ENCODE measurements around the gene TUBB3.
A peak's percentile ranks its signal among the peaks of the same experiment; 100 is the strongest.
"Not testable (repeated sequence)": the region's sequence is repeated elsewhere in the genome, so short reads cannot be mapped to it uniquely, and the experiment has no call there.

TUBB3 gene

DNA sequence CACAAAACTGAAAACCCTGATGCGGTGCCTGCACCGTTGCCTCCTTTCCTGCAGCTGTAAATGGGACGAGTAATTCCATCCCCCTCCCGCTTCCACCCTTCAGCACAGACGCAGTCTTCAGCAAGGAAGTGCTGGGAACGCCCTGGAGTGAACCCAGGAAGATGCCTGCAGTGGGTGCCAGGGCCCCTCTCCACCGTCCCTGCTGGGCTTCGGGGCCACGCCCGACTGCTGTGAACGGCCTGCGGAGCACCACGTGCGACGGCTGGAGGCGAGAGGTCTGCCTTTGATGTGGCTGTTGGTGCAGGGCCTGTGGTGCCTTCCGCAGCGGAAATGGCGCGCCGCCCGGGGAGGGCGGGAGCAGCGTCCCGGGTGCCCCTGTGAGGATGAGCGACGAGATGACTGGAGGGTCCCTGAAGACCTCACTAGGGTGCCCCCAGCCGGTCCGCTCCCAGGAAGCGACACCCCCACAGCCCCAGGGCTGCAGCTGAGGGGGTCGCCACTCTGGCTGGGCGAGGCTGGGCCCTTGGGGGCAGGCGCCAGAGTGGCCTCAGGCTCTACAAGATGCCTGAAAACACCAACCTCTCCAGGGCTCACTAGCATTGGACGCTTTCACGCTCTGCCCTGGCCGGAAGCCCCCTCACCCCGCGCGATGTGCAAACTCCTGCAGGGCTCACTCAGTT, 5.2 kb upstream of the TUBB3 start:
- peak in 37 of 56 donors; percentile 6 to 72 (median 35) for DNase-seq

DNA sequence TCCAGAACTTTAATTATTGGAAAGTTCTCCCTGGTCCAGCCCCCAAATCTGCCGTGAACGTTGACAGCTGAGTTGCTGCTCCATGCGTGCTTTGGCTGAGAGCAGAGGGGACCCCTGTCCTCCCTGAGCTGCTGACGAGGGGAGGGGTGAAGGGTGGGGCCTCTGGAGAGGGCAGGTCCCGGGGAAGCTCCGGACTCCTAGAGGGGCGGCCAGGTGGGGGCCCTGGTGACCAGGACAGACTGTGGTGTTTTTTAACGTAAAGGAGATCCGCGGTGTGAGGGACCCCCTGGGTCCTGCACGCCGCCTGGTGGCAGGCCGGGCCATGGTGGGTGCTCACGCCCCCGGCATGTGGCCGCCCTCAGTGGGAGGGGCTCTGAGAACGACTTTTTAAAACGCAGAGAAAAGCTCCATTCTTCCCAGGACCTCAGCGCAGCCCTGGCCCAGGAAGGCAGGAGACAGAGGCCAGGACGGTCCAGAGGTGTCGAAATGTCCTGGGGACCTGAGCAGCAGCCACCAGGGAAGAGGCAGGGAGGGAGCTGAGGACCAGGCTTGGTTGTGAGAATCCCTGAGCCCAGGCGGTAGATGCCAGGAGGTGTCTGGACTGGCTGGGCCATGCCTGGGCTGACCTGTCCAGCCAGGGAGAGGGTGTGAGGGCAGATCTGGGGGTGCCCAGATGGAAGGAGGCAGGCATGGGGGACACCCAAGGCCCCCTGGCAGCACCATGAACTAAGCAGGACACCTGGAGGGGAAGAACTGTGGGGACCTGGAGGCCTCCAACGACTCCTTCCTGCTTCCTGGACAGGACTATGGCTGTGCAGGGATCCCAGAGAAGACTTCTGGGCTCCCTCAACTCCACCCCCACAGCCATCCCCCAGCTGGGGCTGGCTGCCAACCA, 4.4 kb upstream of the TUBB3 start, which contains the start of gene MC1R:
Gene MC1R, plus strand, starts transcription at position 410 of the 895 bp plus-strand sequence. Its CDS starts 397 bp downstream, at position 807.
- peak in 1 of 56 donors; percentile 50 for DNase-seq

DNA sequence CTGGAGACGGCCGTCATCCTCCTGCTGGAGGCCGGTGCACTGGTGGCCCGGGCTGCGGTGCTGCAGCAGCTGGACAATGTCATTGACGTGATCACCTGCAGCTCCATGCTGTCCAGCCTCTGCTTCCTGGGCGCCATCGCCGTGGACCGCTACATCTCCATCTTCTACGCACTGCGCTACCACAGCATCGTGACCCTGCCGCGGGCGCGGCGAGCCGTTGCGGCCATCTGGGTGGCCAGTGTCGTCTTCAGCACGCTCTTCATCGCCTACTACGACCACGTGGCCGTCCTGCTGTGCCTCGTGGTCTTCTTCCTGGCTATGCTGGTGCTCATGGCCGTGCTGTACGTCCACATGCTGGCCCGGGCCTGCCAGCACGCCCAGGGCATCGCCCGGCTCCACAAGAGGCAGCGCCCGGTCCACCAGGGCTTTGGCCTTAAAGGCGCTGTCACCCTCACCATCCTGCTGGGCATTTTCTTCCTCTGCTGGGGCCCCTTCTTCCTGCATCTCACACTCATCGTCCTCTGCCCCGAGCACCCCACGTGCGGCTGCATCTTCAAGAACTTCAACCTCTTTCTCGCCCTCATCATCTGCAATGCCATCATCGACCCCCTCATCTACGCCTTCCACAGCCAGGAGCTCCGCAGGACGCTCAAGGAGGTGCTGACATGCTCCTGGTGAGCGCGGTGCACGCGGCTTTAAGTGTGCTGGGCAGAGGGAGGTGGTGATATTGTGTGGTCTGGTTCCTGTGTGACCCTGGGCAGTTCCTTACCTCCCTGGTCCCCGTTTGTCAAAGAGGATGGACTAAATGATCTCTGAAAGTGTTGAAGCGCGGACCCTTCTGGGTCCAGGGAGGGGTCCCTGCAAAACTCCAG, 3.4 kb upstream of the TUBB3 start:
- DNase-seq: no peak

DNA sequence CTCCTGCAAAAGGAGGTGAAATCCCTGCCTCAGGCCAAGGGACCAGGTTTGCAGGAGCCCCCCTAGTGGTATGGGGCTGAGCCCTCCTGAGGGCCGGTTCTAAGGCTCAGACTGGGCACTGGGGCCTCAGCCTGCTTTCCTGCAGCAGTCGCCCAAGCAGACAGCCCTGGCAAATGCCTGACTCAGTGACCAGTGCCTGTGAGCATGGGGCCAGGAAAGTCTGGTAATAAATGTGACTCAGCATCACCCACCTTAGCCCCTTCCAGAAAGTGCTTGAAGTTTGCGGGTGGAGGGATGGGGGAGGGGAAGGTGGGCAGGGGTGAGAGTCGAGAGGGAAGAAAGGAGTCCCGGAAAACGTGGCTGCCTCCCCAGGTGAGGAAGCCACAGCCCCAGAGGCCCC, 2.4 kb upstream of the TUBB3 start:
- DNase-seq: no peak

DNA sequence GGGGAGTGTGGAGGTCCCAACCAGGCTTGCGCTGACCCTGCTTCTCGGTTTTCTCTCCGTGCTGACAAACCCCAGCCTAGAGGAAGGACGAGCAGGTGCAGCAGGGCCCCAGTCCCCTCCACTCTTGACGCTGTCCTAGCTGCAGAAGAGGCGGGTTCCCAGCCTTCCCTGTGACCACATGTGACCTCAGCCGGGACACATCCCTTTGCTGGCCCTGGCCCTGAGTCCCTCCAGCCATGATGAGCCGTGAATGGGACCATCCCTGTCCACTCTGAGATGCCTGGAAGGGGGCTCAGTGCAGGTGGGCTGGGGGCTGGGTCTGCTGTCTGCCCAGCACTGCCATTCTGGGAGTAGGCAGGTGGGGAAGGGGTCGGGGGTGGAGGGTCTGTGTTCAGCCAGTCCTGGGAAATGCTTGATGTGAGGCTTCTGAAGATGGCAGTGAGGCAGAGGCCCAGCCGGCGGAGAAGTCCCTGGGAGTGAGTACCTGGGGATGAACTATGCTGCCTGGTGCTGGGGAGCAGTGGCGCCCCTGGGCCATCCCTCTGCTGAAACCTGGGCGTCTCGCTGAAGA, 1.9 kb upstream of the TUBB3 start:
- no peak for DNase-seq

DNA sequence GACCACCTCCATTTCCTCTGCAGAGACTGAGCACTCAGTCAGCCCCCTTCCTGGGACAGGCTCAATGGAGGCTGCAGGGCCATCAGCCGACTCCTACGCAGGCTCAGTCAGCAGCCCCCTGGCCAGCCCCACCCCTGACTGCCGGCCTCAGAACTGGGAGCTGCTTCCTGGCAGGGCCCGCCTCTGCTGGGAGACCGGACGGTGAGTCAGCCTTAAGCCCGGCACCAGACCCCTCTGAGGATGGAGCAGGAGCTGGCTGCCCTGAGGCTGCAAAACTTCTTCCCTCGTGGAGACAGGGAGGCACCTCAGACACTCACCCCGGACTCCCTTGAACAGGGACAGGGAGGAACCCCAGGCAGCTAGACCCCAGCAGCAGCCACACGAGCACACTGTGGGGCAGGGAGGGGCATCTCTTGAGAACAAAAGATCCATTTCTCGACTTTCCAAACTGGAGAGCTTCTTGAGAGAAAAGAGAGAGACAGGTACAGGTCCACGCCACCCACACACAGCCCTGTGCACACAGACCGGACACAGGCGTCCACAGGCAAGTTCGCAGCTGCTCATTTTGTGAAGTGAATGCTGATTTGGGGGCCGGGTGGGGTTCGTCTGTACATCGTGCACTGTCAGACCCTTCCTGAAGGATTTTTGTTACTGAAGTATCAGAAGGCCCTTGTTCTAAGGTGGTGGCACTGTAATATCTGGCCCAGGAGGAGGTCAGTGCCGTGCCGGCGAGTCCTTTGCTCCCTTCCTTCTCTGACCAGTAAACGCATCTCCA, 1.3 kb upstream of the TUBB3 start:
- DNase-seq: peak in 8 of 56 donors; percentile 8 to 61 (median 32)

DNA sequence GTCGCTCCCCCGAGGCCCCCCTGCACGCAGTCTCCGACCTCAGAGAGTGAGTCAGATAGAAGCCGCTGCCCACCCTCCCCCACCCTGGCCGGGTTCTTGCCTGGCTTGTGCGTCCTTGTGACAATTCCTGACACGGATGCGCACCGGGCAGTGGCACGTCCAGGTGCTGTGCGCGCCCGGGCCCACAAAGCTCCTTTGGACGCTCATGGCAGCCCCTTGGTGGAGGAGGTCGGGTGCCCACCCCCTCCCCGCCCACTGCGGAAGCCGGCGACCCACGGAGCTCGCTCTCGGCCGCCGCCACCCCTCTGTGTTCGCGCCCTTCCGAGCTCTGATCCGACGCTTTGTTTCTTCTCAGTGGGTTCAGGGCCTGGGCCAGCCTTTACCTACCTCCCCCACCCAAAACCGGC, 662 bp upstream of the TUBB3 start:
- DNase-seq: peak in 25 of 56 donors; percentile 6 to 87 (median 28)

DNA sequence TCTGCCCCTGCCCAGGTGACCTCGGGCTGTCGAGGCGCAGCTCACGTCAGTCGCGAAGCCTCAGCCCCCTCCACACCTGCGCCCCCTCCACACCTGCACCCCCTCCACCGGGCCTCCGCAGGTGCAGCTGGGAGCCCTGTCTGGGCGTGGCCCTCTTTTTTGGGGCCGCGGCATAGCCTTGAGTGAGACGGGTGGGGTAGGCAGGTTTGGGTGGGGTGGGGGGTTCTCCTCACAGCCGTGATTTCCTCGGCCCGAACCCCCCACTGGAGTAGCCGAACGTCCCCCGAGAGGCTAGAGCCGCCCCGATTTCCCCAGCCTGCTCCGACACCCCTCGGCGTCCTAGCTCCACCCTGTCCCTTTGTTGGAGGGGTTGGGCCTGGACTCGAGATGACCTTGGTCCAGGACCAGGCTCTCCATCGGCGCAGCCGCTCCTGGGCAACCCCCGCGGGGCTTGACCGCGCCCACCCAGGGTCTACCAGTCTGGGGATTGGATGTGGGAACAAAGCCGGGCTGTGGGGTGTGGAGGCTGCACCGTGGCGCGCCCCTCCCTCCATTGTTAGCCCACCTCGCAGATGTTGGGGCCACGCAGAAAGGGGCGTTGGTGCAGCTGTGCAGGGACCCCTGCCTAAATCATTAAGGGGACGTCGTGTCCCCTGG, 626 bp downstream of the TUBB3 start:
- DNase-seq: peak in 5 of 56 donors; percentile 30 to 67 (median 48)

DNA sequence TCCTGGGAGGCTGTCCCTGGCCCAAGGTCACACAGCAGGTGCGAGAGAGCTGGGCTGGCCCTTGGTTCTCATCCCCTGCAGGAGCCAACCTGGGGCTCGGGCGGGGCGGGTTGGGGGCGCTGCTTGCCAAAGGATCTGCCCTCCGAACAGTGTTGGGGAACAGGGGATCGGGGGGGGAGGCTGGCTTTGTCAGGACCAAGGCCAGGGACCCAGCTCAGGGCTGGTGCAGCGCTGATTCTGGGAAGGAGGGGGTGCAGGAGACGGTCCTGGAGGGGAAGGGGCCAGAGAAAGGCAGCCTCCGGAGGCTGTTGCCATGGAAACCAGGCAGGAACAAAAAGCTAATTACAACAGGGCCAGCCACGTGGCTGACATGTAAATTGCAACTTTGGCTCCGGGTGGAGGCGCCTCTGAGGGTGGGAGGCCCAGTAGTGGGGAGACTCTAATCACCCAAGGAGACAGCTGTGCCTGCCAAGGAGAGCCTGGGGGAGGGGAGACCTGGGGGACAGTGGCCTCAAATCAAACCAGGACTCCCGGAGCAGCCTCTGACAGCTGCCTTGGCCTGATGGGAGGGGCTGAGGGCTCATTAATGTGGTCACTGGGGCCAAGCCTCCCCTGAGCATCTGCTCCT, 1.3 kb downstream of the TUBB3 start:
- DNase-seq: peak in 36 of 56 donors; percentile 15 to 80 (median 40)

DNA sequence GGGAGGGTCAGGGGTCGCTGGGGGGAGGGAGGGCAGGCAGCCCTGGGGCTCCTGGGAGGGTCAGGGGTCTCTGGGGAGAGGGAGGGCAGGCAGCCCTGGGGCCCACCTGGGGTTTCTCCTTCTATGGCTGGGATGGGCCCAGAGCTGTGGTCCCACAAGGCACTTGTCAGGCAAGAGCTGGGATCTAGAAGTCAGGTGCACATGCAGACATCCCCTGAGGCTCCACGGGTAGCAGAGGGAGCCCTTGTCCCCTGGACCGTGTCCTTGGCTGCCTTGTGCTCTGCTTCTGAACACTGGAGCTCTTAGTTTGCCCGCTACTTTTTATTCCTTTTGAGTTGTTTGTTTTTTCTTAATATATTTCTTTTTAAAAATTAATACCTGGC, 1.8 kb downstream of the TUBB3 start:
- DNase-seq: no peak

DNA sequence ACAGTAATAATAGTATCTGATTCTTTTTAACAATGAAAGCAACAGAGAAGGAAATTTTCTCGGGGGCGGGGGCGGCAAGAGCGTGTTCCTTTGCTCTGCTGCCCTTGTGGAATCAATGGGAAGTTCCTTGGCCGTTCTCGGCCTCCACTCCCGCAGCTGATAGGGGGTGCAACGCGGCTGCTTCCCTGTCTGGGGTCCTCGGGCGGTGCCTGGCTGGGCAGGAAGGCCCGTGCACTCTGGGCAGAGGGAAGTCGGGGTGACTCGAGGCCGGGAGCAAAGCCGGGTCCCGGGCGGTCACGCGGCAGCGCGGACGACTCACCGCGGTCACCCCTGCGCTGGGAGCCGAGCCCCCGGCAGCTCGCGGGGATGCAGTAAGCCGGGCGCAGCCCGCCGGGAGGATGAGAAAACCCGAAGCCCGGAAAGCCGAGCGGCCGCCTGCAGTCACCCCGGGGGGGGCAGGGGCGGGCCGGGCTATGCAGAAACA, 2.5 kb downstream of the TUBB3 start:
- peak in 3 of 56 donors; percentile 48 to 59 (median 58) for DNase-seq

DNA sequence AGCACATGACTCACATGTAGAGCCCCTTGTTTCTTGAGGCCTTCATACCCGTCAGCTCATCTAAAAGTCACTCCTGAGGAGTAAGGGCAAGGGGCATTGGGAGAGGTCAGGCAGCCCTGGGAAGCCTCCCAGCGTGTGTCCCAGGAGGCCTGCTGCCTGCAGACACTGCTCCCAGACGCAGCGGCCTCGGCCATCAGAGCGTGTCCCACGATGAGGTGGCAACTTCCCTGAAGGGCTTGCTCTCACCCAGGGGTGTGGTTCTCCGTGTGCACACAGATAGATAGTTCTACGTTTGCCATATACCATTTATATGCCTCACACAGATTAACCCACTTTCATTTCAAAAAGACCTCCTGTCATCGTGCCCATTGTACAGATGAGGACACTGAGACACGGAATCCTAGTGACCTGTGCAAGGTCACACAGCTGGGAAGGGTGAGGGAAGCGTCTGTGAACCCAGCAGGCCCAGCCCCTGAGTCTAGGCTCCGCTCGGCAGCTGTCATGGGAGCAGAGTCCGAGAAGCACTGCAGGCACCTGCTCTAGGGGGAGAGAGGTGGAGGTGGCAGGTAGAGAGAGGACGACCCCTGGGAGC, 8.3 kb downstream of the TUBB3 start:
- DNase-seq: no peak

DNA sequence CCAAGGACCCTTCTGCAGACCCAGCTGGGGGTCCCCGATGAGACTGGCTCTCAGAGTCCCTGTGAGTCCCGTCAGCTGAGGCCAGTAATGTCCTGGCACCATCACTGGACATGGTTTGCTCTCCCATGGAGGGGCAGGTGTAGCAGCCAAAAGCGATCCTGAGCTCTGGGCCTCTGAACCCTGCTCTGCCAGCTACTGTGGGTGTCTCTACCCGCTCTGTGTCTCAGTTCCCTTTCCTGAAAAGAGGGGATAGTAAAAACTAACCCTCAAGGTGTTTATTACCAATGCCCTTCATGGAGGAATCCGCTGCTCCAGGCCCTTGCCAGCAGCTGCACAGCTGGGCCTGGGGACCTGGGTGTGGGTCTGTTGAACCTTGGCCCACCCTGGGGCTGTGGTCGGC, 8.8 kb downstream of the TUBB3 start:
- no peak for DNase-seq

DNA sequence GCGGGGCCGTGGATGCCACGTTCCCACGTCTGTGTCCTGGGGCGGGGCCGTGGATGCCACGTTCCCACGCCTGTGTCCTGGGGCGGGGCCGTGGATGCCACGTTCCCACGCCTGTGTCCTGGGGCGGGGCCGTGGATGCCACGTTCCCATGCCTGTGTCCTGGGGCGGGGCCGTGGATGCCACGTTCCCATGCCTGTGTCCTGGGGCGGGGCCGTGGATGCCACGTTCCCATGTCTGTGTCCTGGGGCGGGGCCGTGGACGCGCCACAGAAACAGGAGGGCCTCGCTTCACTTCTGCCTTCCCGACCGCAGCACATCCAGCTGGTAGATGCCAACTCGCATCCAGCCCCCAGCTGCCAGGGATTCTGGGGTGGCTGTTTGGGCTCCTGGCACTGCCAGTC, 10.9 kb downstream of the TUBB3 start:
- DNase-seq: not testable (repeated sequence)

DNA sequence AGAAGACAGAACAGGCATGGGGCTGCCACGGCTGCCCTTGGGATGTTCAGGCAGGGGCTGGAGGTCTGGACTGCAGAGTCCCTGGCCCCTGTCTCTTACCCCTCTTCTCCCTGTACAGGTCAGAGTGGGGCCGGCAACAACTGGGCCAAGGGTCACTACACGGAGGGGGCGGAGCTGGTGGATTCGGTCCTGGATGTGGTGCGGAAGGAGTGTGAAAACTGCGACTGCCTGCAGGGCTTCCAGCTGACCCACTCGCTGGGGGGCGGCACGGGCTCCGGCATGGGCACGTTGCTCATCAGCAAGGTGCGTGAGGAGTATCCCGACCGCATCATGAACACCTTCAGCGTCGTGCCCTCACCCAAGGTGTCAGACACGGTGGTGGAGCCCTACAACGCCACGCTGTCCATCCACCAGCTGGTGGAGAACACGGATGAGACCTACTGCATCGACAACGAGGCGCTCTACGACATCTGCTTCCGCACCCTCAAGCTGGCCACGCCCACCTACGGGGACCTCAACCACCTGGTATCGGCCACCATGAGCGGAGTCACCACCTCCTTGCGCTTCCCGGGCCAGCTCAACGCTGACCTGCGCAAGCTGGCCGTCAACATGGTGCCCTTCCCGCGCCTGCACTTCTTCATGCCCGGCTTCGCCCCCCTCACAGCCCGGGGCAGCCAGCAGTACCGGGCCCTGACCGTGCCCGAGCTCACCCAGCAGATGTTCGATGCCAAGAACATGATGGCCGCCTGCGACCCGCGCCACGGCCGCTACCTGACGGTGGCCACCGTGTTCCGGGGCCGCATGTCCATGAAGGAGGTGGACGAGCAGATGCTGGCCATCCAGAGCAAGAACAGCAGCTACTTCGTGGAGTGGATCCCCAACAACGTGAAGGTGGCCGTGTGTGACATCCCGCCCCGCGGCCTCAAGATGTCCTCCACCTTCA, 11.7 kb downstream of the TUBB3 start:
- DNase-seq: no peak

DNA sequence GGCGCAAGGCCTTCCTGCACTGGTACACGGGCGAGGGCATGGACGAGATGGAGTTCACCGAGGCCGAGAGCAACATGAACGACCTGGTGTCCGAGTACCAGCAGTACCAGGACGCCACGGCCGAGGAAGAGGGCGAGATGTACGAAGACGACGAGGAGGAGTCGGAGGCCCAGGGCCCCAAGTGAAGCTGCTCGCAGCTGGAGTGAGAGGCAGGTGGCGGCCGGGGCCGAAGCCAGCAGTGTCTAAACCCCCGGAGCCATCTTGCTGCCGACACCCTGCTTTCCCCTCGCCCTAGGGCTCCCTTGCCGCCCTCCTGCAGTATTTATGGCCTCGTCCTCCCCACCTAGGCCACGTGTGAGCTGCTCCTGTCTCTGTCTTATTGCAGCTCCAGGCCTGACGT, 12.5 kb downstream of the TUBB3 start:
- DNase-seq: not testable (repeated sequence)

DNA sequence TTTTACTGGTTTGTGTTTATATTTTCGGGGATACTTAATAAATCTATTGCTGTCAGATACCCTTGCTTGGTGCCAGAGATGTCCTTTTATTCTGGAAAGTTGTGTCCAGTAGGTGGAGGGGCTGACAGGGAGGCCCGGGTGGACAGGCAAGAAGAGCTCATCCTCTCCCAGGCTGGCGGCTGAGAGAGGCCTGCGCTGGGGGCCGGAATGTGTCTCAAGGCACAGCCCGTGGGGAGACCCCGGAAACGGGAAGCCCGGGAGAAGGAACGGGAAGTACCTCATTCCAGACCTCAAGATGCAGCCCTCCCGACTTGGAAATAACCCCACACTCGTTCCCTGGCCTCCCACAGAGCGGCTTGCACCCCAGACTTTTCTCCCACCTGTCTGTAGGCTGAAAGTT, 12.9 kb downstream of the TUBB3 start:
- DNase-seq: no peak
